Activated gamma-delta T cell treated with anti-CD3 and anti-CD28 coated beads, Interleukin-2, amount 50 U/mL, for 16 hours (primary cell): ENCODE results near the gene LIN9.
"Not testable (repeated sequence)": the region's sequence is repeated elsewhere in the genome, so short reads cannot be mapped to it uniquely, and the experiment has no call there.

Experiments
- DNase-seq: peaks from one replicate; pipeline ENCODE4 v3.0.0-alpha.2; 2020; ENCODE audit warnings: low read depth

Gene LIN9

GRCh38 chr1:226272233-226272902 lies 36.6 kb downstream of the LIN9 start:
- not testable (repeated sequence) for DNase-seq

GRCh38 chr1:226268421-226269124 lies 40.4 kb downstream of the LIN9 start:
- no peak for DNase-seq

GRCh38 chr1:226261818-226262217 lies 47.1 kb downstream of the LIN9 start:
- DNase-seq: no peak

DNA sequence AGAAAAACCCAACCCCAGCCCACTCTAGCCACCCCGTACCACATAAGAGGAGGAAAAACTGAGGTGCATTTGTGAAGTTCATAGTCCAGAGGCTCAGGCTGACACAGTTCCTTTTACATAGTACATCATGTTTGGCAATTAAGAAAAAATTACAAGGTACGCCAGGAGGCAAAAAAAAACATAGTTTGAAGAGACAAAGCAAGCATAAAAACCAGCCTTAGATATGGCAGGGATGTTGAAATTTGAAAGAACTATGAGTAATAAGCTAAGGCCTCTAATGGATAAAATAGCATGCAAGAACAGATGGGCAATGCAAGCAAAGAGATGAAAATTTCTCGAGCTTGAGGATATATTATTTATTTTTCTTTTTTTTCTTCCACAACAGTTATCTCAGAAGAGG lies 53.6 kb downstream of the LIN9 start:
- DNase-seq: no peak

GRCh38 chr1:226253933-226254332 lies 55.0 kb downstream of the LIN9 start:
- no peak for DNase-seq

DNA sequence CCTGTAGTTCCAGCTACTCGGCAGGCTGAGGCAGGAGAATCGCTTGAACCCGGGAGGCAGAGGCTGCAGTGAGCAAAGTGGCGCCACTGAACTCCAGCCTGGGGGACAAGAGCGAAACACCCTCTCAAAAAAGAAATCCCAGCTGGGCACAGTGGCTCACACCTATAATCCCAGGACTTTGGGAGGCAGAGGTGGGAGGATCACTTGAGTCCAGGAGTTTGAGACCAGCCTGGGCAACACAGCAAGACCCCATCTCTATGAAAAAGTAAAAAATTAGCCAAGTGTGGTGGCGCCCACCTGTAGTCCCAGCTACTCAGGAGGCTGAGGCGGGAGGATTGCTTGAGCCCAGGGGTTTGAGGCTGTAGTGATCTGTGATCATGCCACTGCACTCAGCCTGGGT lies 56.1 kb downstream of the LIN9 start:
- not testable (repeated sequence) for DNase-seq

DNA sequence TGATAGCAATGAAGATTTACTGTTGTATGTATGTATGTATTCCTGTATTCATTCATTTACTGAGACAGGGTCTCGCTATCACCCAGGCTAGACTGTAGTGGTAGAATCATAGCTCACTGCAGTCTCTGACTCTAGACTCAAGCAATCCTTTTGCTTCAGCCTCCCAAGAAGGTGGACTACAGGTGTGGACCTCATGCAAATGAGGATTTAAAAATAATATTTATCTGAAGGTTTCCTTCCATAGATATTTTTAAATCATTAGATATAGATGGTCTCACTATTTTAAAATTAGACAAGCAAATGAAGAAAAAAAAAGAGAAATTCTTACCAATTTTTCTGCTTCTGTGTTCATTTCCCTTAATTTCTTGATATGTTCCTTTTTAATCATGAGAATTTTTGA lies 58.5 kb downstream of the LIN9 start:
- no peak for DNase-seq

DNA sequence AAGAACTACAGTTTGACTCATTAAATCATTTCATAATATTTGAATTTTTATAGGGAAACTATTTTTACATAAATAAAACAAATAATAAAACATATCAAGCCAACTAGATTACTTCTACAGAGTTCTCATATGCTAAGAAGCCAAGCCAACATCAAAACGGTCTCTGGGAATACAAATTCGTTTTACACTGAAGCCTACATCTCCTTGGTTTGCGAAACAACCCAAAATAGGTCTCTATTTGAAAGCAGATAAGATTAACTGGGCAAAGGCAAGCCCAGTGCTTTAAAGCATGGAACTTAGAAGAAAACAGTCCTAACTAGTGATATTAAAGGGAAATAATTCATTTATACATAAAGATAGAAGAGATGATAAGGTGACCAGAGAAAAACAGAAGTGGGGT lies 60.2 kb downstream of the LIN9 start:
- DNase-seq: no peak

- DNase-seq: no peak
Measured at GRCh38 chr1:226248091-226248490, 60.9 kb downstream of the LIN9 start.

DNA sequence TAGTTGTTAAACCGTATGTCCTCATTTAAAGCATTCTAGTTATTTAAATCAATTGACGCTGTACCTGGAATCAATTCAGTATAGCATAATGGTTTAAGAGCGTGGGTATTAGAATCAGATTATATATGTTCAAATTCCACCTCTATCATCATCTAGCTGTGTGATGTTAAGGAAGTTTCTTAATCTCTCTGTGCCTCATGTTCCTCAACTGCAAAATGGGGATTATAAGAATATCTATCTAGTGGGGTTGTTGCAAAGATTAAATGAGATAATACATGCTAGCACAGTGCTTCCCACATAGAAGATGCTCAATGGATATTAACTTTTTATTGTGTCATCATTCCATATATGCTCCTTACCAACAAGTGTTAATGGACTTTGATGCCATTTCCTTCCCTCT lies 69.5 kb downstream of the LIN9 start:
- no peak for DNase-seq

DNA sequence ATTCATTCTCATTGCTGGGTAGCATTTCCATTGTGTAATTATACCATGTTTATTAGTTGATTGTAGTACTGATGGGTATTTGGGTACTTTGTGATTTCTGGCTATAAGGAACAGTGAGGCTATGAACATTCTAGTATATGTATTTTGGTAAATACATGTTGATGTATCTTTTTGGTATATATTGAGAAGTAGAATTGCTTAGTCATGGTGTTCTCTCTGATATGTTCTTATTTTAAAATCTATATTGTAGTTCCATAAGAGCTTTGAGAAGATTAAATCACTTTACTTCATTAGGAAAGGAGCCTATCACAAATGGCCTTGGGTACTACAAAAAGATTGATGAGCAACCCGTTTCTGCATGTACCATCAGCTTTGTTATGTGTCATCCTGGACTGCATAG lies 72.1 kb downstream of the LIN9 start:
- DNase-seq: no peak

DNA sequence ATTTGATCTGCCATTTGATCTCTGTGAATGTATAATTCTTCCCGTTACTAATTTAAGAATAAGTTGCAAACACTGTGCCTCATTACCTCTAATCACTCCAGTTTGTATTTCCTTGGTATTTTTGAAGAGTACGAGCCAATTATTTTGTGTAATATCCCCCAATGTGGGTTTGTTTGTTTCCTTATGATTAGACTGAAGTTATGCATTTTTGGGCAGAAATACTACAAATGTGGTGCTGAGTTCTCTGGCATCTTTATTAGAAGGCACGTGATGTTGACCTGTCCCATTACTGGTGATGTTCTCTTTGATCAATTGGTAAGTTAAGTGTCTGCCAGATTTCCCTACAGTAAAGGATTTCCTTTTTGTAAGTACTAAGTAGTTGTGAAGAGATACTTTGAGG lies 75.2 kb downstream of the LIN9 start:
- DNase-seq: no peak

- DNase-seq: no peak
Measured at GRCh38 chr1:226233293-226233692, 75.7 kb downstream of the LIN9 start.

GRCh38 chr1:226226601-226227000 lies 82.4 kb downstream of the LIN9 start:
- no peak for DNase-seq

GRCh38 chr1:226223786-226224244 lies 85.1 kb downstream of the LIN9 start:
- DNase-seq: no peak

DNA sequence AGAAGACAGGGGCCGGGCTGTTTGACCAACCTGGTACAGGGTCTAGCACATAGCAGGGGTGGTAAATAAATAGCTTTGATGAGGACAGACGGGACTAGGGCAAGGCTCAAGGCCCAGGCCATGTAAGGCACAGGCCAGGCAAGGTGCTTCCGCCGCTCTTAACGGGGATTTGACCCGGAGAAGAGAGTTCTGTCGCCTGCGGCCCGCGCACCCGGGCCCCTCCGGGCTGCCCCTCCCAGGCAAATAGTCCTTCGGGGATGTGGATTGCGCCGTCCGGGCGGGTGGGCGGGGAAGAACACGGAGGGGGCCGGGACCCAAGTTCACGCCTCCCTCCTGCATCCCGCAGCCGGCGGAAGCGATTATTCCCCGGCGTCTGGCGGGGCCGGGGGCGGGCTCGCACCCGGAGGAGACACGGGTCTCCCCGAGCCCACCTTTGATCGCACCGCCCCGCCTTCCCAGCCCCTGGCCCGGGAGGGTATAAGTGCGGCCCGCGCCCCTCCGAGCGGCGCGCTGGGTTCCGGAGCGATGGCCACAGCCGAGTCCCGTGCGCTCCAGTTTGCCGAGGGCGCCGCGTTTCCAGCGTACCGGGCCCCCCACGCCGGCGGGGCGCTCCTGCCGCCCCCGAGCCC lies 85.7 kb downstream of the LIN9 start, which contains the start of gene MIXL1:
MIXL1 (plus strand) TSS at position 508 of the 629 bp plus-strand sequence; CDS start at position 526, 18 bp downstream.
- DNase-seq: no peak

DNA sequence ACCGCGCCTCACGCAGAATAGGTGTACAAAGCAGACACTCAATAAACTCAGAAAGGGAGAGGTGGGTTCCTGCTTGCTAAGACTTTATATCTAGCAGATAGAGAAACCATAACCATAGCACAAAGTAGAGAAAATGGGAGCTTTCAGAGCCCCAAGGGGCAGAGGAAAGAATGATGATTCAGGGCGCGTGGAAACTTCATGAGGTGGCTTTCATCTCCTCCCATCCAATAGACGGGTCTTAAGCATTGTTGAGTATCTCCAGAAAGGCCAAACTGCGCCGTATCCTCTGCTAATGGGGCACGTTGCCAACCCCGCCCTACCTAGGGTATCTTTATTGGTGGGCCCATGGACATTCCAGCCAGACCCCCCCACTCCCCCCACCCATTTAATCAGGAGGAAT lies 86.3 kb downstream of the LIN9 start:
- no peak for DNase-seq

- DNase-seq: no peak
Measured at GRCh38 chr1:226220473-226221189, 88.3 kb downstream of the LIN9 start.

DNA sequence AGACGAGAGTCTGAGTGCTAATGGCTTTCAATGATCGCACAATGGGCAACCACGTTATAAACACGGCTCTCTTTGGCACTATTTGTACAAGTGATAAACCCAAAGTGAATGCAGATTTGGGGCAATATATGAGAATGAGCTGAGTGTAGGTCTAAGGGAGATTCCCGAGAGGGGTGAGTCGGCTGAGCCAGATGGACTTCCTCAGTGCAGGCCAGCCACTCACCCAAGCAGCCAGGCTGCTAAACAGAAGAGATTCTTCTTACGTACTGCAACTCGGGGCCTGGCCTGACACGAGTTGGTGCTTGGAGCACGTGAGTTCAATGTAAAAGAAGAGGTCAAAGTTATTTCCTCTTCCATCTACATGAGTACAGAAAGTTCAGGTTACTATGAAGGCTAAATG lies 91.7 kb downstream of the LIN9 start:
- no peak for DNase-seq

- DNase-seq: no peak
Measured at GRCh38 chr1:226216056-226216455, 92.9 kb downstream of the LIN9 start.

DNA sequence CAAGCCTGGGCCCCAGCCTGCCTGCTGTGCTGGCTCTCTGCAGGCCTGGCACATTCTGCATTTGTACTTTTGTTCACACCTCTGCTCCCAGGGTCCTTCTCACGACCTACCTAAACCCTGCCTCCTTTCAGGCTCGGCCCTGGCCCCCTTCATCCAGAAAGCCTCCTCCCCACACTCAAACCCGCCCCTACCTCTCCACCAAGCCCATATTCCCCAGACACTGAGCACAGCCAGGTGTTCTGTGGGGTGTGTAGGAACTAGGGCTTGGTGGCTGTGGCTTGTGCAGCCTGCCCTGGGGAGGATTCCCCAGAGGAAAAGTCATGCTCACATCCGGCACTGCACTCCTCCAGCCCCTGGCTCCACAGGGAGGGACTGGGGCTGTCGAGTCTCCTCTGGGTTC lies 93.7 kb downstream of the LIN9 start:
- no peak for DNase-seq

DNA sequence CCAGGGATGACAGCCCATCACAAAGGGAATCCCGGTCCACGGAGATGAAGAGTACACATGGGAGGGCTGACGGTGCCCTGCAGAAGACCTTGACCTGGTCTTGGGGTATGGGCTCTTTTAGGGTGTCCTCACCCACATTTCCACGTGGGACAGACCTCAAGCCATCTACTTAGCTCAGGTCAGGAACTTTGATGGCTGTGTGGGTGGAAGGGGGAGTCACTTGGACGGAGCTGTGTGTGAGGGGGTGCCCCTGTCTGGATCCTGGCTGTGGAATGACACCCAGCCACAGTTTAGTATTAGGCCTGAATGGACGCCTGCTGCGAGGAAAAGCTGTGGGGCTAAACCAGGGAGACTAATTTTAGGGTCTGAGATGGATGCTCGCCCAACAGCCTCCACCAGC lies 96.4 kb downstream of the LIN9 start:
- DNase-seq: no peak
